Liver (tissue), 9 donors: ENCODE data around the gene CADPS. TPM values are rescaled to one million over a fixed set of nuclear protein-coding genes. Genes with fewer than 3 reads are reported as not detected.

ENCODE experiments used
- DNase-seq: peaks from one replicate; pipeline ENCODE4 v3.0.0-alpha.2; 2017; ENCODE audit warnings: low spot score
- H3K27ac ChIP-seq, 2 donors: one replicate each; pipeline ENCODE4 v1.7.0; 2013; ENCODE audit warnings: inconsistent platforms in 2 of 2, low read length in 2 of 2, control low read depth in 1 of 2, low read depth in 1 of 2, mild to moderate bottlenecking in 1 of 2
- H3K27me3 ChIP-seq, 4 donors: one replicate each; pipeline versions ENCODE4 v1.6.1 to v1.7.0; 2013; ENCODE audit warnings: low read length in 3 of 4, inconsistent platforms in 1 of 4, mild to moderate bottlenecking in 1 of 4, moderate library complexity in 1 of 4; ENCODE audit not compliant: control insufficient read depth in 4 of 4, insufficient read depth in 4 of 4
- H3K36me3 ChIP-seq, 4 donors: one replicate each; pipeline versions ENCODE4 v1.6.1 to v1.7.0; 2013; ENCODE audit warnings: low read length in 3 of 4, mild to moderate bottlenecking in 3 of 4, low read depth in 1 of 4, moderate library complexity in 1 of 4; ENCODE audit not compliant: control insufficient read depth in 4 of 4, insufficient read depth in 3 of 4
- H3K4me1 ChIP-seq, 4 donors: one replicate each; pipeline versions ENCODE4 v1.6.1 to v1.7.0; 2013; ENCODE audit warnings: low read length in 3 of 4, mild to moderate bottlenecking in 3 of 4, moderate library complexity in 1 of 4; ENCODE audit not compliant: control insufficient read depth in 4 of 4, insufficient read depth in 4 of 4
- H3K4me3 ChIP-seq, 3 donors: one replicate each; pipeline versions ENCODE4 v1.6.1 to v1.7.0; 2013; ENCODE audit warnings: low read length in 3 of 3, control low read depth in 1 of 3, low read depth in 1 of 3, mild to moderate bottlenecking in 1 of 3
- H3K9ac ChIP-seq, 2 donors: one replicate each; pipeline ENCODE4 v1.7.0; 2013; ENCODE audit warnings: low read length in 2 of 2, mild to moderate bottlenecking in 2 of 2, moderate library complexity in 2 of 2, control low read depth in 1 of 2, low read depth in 1 of 2
- H3K9me3 ChIP-seq, 4 donors: one replicate each; pipeline versions ENCODE4 v1.6.1 to v1.7.0; 2013; ENCODE audit warnings: low read length in 3 of 4; ENCODE audit not compliant: control insufficient read depth in 4 of 4
- ATF3 ChIP-seq: IDR thresholded peaks from 2 replicates; pipeline ENCODE4 v1.6.1; 2016; ENCODE audit warnings: antibody characterized with exemption
- EGR1 ChIP-seq, 2 donors: IDR thresholded peaks; 2 replicates each; pipeline ENCODE4 v1.6.1; 2016 to 2018; ENCODE audit warnings: antibody characterized with exemption in 2 of 2, low read depth in 2 of 2
- FOXA1 ChIP-seq: IDR thresholded peaks from 2 replicates; pipeline ENCODE4 v1.6.1; 2016; ENCODE audit warnings: antibody characterized with exemption
- FOXA2 ChIP-seq: IDR thresholded peaks from 2 replicates; pipeline ENCODE4 v1.6.1; 2016; ENCODE audit warnings: antibody characterized with exemption
- HNF4A ChIP-seq, 2 donors: conservative IDR thresholded peaks; 2 replicates each; pipeline ENCODE4 v1.6.1; 2016; ENCODE audit warnings: antibody characterized with exemption in 2 of 2, mild to moderate bottlenecking in 2 of 2
- HNF4G ChIP-seq: IDR thresholded peaks from 2 replicates; pipeline ENCODE4 v1.6.1; 2016; ENCODE audit warnings: antibody characterized with exemption
- MAX ChIP-seq: IDR thresholded peaks from 2 replicates; pipeline ENCODE4 v1.6.1; 2016; ENCODE audit warnings: antibody characterized with exemption
- NR2F2 ChIP-seq: IDR thresholded peaks from 2 replicates; pipeline ENCODE4 v1.6.1; 2016; ENCODE audit warnings: antibody characterized with exemption
- RAD21 ChIP-seq, 2 donors: IDR thresholded peaks; 2 replicates each; pipeline ENCODE4 v1.6.1; 2016; ENCODE audit warnings: antibody characterized with exemption in 2 of 2, mild to moderate bottlenecking in 2 of 2
- REST ChIP-seq: IDR thresholded peaks from 2 replicates; pipeline ENCODE4 v1.6.1; 2016; ENCODE audit warnings: antibody characterized with exemption, mild to moderate bottlenecking
- SP1 ChIP-seq: IDR thresholded peaks from 2 replicates; pipeline ENCODE4 v1.6.1; 2018; ENCODE audit warnings: antibody characterized with exemption, mild to moderate bottlenecking
- TAF1 ChIP-seq: conservative IDR thresholded peaks from 2 replicates; pipeline ENCODE4 v1.6.1; 2016; ENCODE audit warnings: antibody characterized with exemption, mild to moderate bottlenecking
- ZBTB33 ChIP-seq: IDR thresholded peaks from 2 replicates; pipeline ENCODE4 v1.6.1; 2016; ENCODE audit warnings: antibody characterized with exemption
- WGBS: extraction: QIAGEN DNeasy Blood & Tissue Kit; methylation state at CpG from one replicate; pipeline ENCODE4 v1.1.7; 2013; 5-methylcytosine and 5-hydroxymethylcytosine counted together
- polyA plus RNA-seq, 2 donors: library from polyadenylated mRNA; stranded (reverse) in 1 of 2; unstranded in 1 of 2; fragments of 200-250 nt in 1 of 2; fragments of >200 nt in 1 of 2; fragmentation: Nextera tagmentation in 1 of 2; extraction: Ambion mirVana in 1 of 2; gene quantifications; one replicate each; pipeline versions ENCODE4 v1.2.1 to v1.2.3, GENCODE V29; 2013 to 2015
- total RNA-seq, 2 donors: library from RNA; depleted of rRNA; stranded (reverse); fragments of >200 nt; gene quantifications; one replicate each; pipeline ENCODE4 v1.2.3, GENCODE V29; 2014
- donor health status: healthy.
- donor health status: healthy.
- donor health status: healthy.
- donor health status: healthy.
- donor health status: healthy.

CADPS gene
- total RNA-seq (under 1 TPM; 0.17 to 0.37 TPM), polyA plus RNA-seq (under 1 TPM in 1 of 2 donors, not detected in 1; 0.05 TPM)

GRCh38 chr3:62874711-62875557 lies at the start of gene CADPS:
CADPS (minus strand) TSS chr3:62875416; CDS start chr3:62875029, 387 bp downstream.
- H3K36me3 ChIP-seq: no peaks in the 10 kb centered on the region
- 5% methylated on average over 85 of the region's 85 CpGs for WGBS
- peak within 1 kb of the TSS in 2 of 3 donors; percentile 11 to 22 for H3K4me3 ChIP-seq
- peaks cover 0 to 6% (median under 1%) of the 10 kb centered on the region in 4 donors for H3K9me3 ChIP-seq
- TF ChIP-seq EGR1 (IDR thresholded peaks at IDR 0.05; ENCODE audit: low read depth in 2 of 2) (no peak), SP1 (no peak), HNF4G (no peak), REST (no peak)
- no peak for DNase-seq
- H3K9ac ChIP-seq: no peak within 1 kb of the TSS
- H3K27me3 ChIP-seq: peaks cover 0 to 18% (median 8%) of the 10 kb centered on the region in 4 donors
- no peak within 1 kb of the TSS for H3K27ac ChIP-seq
- H3K4me1 ChIP-seq: peaks cover 6 to 15% (median 9%) of the 10 kb centered on the region in 4 donors

GRCh38 chr3:62923066-62923465 lies 47.9 kb upstream of the CADPS start:
- Histone ChIP-seq H3K4me1 (no peaks in the 10 kb centered on the region), H3K36me3 (no peaks in the 10 kb centered on the region), H3K4me3 (no peak overlapping the region), H3K27me3 (peaks cover 0 to 3% (median 0%) of the 10 kb centered on the region in 4 donors), H3K9me3 (no peaks in the 10 kb centered on the region), H3K9ac (no peak overlapping the region), H3K27ac (no peak overlapping the region)
- DNase-seq: no peak
- TF ChIP-seq EGR1 (IDR thresholded peaks at IDR 0.05; ENCODE audit: low read depth in 2 of 2) (no peak), ZBTB33 (no peak), HNF4A (conservative IDR thresholded peaks at IDR 0.05) (no peak)
- 27% methylated on average over 2 of the region's 2 CpGs for WGBS

GRCh38 chr3:62922326-62922725 lies 47.1 kb upstream of the CADPS start:
- 61% methylated on average over 2 of the region's 2 CpGs for WGBS
- Histone ChIP-seq H3K4me1 (no peaks in the 10 kb centered on the region), H3K4me3 (no peak overlapping the region), H3K9ac (no peak overlapping the region), H3K27me3 (peaks cover 0 to 3% (median 0%) of the 10 kb centered on the region in 4 donors), H3K9me3 (no peaks in the 10 kb centered on the region), H3K27ac (no peak overlapping the region), H3K36me3 (no peaks in the 10 kb centered on the region)
- DNase-seq: no peak
- TF ChIP-seq MAX: no peak
- no peak for TF ChIP-seq HNF4G
- no peak for TF ChIP-seq FOXA1
- TF ChIP-seq ZBTB33: no peak
- TF ChIP-seq TAF1: no peak
- no peak for TF ChIP-seq REST
- no peak for TF ChIP-seq HNF4A (conservative IDR thresholded peaks at IDR 0.05)
- no peak for TF ChIP-seq RAD21 (IDR thresholded peaks at IDR 0.05)
- no peak for TF ChIP-seq NR2F2
- no peak for TF ChIP-seq SP1
- no peak for TF ChIP-seq FOXA2
- no peak for TF ChIP-seq ATF3
